Mesothelial cell of epicardium (in vitro differentiated cells): ENCODE measurements around the gene CAPN10. TPM values are rescaled to one million over a fixed set of nuclear protein-coding genes. Genes with fewer than 3 reads are reported as not detected.

Source experiments
- DNase-seq, 2 experiments: peaks; one replicate each; pipeline ENCODE4 v3.0.0; 2021; ENCODE audit warnings: low spot score in 2 of 2; ENCODE audit not compliant: unreplicated experiment in 2 of 2
- H3K27ac Mint-ChIP-seq: 2 replicates; pipeline ENCODE4 v1.8.0; 2021; ENCODE audit warnings: mixed read lengths
- H3K27me3 Mint-ChIP-seq: 2 replicates; pipeline ENCODE4 v1.8.0; 2021; ENCODE audit warnings: low read depth, mixed read lengths
- H3K36me3 Mint-ChIP-seq: 2 replicates; pipeline ENCODE4 v1.8.0; 2021; ENCODE audit warnings: mixed read lengths
- H3K4me1 Mint-ChIP-seq: 2 replicates; pipeline ENCODE4 v1.8.0; 2021; ENCODE audit warnings: mixed read lengths
- H3K4me3 Mint-ChIP-seq: 2 replicates; pipeline ENCODE4 v1.8.0; 2021; ENCODE audit warnings: mild to moderate bottlenecking, moderate library complexity, mixed read lengths
- H3K9me3 Mint-ChIP-seq: 2 replicates; pipeline ENCODE4 v1.8.0; 2021; ENCODE audit warnings: mixed read lengths
- total RNA-seq: library from RNA; stranded (reverse); gene quantifications from 3 replicates; pipeline ENCODE4 v1.2.1, GENCODE V29; 2021
- TF ChIP-seq, protein P1 (sequence below): fragments of 200-600 bp; sonication (generic); IDR thresholded peaks from one replicate; pipeline ENCODE4 v1.5.0; 2021; ENCODE audit warnings: antibody characterized with exemption; ENCODE audit not compliant: unreplicated experiment

Gene CAPN10
- total RNA-seq, 1 donor from 2014 or later = 58.6 TPM

GRCh38 chr2:240643093-240643810 lies 56.7 kb downstream of the CAPN10 start:
- TF ChIP-seq, protein P1, sequence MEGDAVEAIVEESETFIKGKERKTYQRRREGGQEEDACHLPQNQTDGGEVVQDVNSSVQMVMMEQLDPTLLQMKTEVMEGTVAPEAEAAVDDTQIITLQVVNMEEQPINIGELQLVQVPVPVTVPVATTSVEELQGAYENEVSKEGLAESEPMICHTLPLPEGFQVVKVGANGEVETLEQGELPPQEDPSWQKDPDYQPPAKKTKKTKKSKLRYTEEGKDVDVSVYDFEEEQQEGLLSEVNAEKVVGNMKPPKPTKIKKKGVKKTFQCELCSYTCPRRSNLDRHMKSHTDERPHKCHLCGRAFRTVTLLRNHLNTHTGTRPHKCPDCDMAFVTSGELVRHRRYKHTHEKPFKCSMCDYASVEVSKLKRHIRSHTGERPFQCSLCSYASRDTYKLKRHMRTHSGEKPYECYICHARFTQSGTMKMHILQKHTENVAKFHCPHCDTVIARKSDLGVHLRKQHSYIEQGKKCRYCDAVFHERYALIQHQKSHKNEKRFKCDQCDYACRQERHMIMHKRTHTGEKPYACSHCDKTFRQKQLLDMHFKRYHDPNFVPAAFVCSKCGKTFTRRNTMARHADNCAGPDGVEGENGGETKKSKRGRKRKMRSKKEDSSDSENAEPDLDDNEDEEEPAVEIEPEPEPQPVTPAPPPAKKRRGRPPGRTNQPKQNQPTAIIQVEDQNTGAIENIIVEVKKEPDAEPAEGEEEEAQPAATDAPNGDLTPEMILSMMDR = no peak
- Mint-ChIP-seq H3K9me3 (no peaks in the 10 kb centered on the region), H3K27ac (no peak overlapping the region), H3K4me3 (no peak overlapping the region), H3K36me3 (no peaks in the 10 kb centered on the region), H3K27me3 (peaks cover 64% of the 10 kb centered on the region), H3K4me1 (no peaks in the 10 kb centered on the region)
- DNase-seq = peak in 1 of 2 experiments; percentile 32

- H3K27me3 Mint-ChIP-seq = peaks cover 64% of the 10 kb centered on the region
- H3K9me3 Mint-ChIP-seq = no peaks in the 10 kb centered on the region
- no peak overlapping the region for H3K27ac Mint-ChIP-seq
- TF ChIP-seq, protein P1 = no peak
- peak in 1 of 2 experiments; percentile 31 for DNase-seq
- no peaks in the 10 kb centered on the region for H3K36me3 Mint-ChIP-seq
- no peaks in the 10 kb centered on the region for H3K4me1 Mint-ChIP-seq
- H3K4me3 Mint-ChIP-seq = no peak overlapping the region
These were observed 57.2 kb downstream of the CAPN10 start for GRCh38 chr2:240643811-240644150.

GRCh38 chr2:240644171-240644651 lies 57.7 kb downstream of the CAPN10 start:
- peak in 1 of 2 experiments; percentile 28 for DNase-seq
- H3K36me3 Mint-ChIP-seq = no peaks in the 10 kb centered on the region
- no peak overlapping the region for H3K4me3 Mint-ChIP-seq
- H3K27ac Mint-ChIP-seq = no peak overlapping the region
- no peaks in the 10 kb centered on the region for H3K9me3 Mint-ChIP-seq
- no peaks in the 10 kb centered on the region for H3K4me1 Mint-ChIP-seq
- TF ChIP-seq, protein P1 = no peak
- H3K27me3 Mint-ChIP-seq = peaks cover 64% of the 10 kb centered on the region

- H3K27me3 Mint-ChIP-seq = peaks cover 64% of the 10 kb centered on the region
- no peaks in the 10 kb centered on the region for H3K4me1 Mint-ChIP-seq
- no peak overlapping the region for H3K27ac Mint-ChIP-seq
- TF ChIP-seq, protein P1 = no peak
- H3K9me3 Mint-ChIP-seq = no peaks in the 10 kb centered on the region
- DNase-seq = peak in 1 of 2 experiments; percentile 28
- no peaks in the 10 kb centered on the region for H3K36me3 Mint-ChIP-seq
- no peak overlapping the region for H3K4me3 Mint-ChIP-seq
These were observed 58.3 kb downstream of the CAPN10 start for GRCh38 chr2:240644859-240645301.

- no peaks in the 10 kb centered on the region for H3K36me3 Mint-ChIP-seq
- H3K27me3 Mint-ChIP-seq = peaks cover 66% of the 10 kb centered on the region
- H3K4me1 Mint-ChIP-seq = no peaks in the 10 kb centered on the region
- peak in 1 of 2 experiments; percentile 11 for DNase-seq
- no peak overlapping the region for H3K4me3 Mint-ChIP-seq
- TF ChIP-seq, protein P1 = no peak
- no peak overlapping the region for H3K27ac Mint-ChIP-seq
- no peaks in the 10 kb centered on the region for H3K9me3 Mint-ChIP-seq
These were observed 58.8 kb downstream of the CAPN10 start for GRCh38 chr2:240645346-240645745.
